HEK293 (cell line): ENCODE data around the gene KIAA0232.

Experiments
- CTCF ChIP-seq: fragments of 450-650 bp; formaldehyde crosslinking; IDR thresholded peaks from 2 replicates; pipeline ENCODE4 v1.5.1; 2016; ENCODE audit warnings: missing biosample characterization, missing genetic modification characterization
- PRDM1 ChIP-seq: fragments of 450-650 bp; formaldehyde crosslinking; IDR thresholded peaks from 2 replicates; pipeline ENCODE4; 2016; ENCODE audit warnings: missing biosample characterization, missing genetic modification characterization
- REPIN1 ChIP-seq: fragments of 450-650 bp; formaldehyde crosslinking; IDR thresholded peaks from 2 replicates; pipeline ENCODE4 v1.5.1; 2017; ENCODE audit warnings: missing biosample characterization, missing genetic modification characterization, low read depth
- SP2 ChIP-seq: fragments of 450-650 bp; formaldehyde crosslinking; IDR thresholded peaks from 2 replicates; pipeline ENCODE4 v1.5.1; 2016; ENCODE audit warnings: missing biosample characterization, missing genetic modification characterization
- TCF7L2 ChIP-seq: IDR thresholded peaks from 2 replicates; pipeline ENCODE4 v1.6.1; 2011; ENCODE audit warnings: low read depth, mild to moderate bottlenecking, inconsistent platforms, low read length, moderate library complexity, borderline replicate concordance
- YY1 ChIP-seq: fragments of 450-650 bp; formaldehyde crosslinking; IDR thresholded peaks from 2 replicates; pipeline ENCODE4 v1.5.1; 2018; ENCODE audit warnings: missing biosample characterization, missing genetic modification characterization
- ZBTB10 ChIP-seq: fragments of 450-650 bp; formaldehyde crosslinking; IDR thresholded peaks from 2 replicates; pipeline ENCODE4 v1.5.1; 2016; ENCODE audit warnings: missing biosample characterization, missing genetic modification characterization
- ZBTB7A ChIP-seq: fragments of 450-650 bp; formaldehyde crosslinking; IDR thresholded peaks from 2 replicates; pipeline ENCODE4 v1.5.1; 2016; ENCODE audit warnings: low read depth, missing biosample characterization, missing genetic modification characterization
- ZFP37 ChIP-seq: fragments of 450-650 bp; formaldehyde crosslinking; IDR thresholded peaks from 2 replicates; pipeline ENCODE4 v1.5.1; 2016; ENCODE audit warnings: missing biosample characterization, missing genetic modification characterization
- ZNF169 ChIP-seq: fragments of 450-650 bp; formaldehyde crosslinking; IDR thresholded peaks from 2 replicates; pipeline ENCODE4 v1.5.1; 2016; ENCODE audit warnings: missing biosample characterization, missing genetic modification characterization
- ZNF391 ChIP-seq: fragments of 450-650 bp; formaldehyde crosslinking; IDR thresholded peaks from 2 replicates; pipeline ENCODE4 v1.5.1; 2016; ENCODE audit warnings: low read depth, missing biosample characterization, missing genetic modification characterization, borderline replicate concordance
- ZNF510 ChIP-seq: fragments of 450-650 bp; formaldehyde crosslinking; IDR thresholded peaks from 2 replicates; pipeline ENCODE4 v1.5.1; 2018; ENCODE audit warnings: mild to moderate bottlenecking, missing genetic modification characterization, missing biosample characterization; ENCODE audit not compliant: insufficient replicate concordance

GRCh38 chr4:6909970-6910339 is 127.4 kb downstream of the KIAA0232 start:
- no peak for TF ChIP-seq PRDM1 (tag by site-specific recombination)
- no peak for TF ChIP-seq ZNF169 (tag by site-specific recombination)
- TF ChIP-seq CTCF = no peak
- no peak for TF ChIP-seq YY1
- no peak for TF ChIP-seq ZBTB10
- no peak for TF ChIP-seq ZBTB7A
- TF ChIP-seq REPIN1 (tag by site-specific recombination) = no peak
- no peak for TF ChIP-seq TCF7L2
- TF ChIP-seq ZNF391 (tag by site-specific recombination) = no peak
- TF ChIP-seq SP2 = no peak
- TF ChIP-seq ZNF510 (tag by site-specific recombination) = no peak
- TF ChIP-seq ZFP37 (tag by site-specific recombination) = no peak
